OCI-LY1 (cell line): ENCODE measurements around the gene ROR1.

Experiments
- H2AFZ ChIP-seq: fragments of 200-600 bp; sonication (generic), shearing (Covaris generic); 2 replicates; pipeline ENCODE4 v1.6.0; 2014; ENCODE audit warnings: antibody characterized with exemption, mild to moderate bottlenecking, low read length
- H3F3A ChIP-seq: fragments of 200-600 bp; sonication (generic), shearing (Covaris generic); 2 replicates; pipeline ENCODE4 v1.6.0; 2014; ENCODE audit warnings: mild to moderate bottlenecking, antibody characterized with exemption, low read length, moderate library complexity; ENCODE audit not compliant: insufficient read depth
- H3K27ac ChIP-seq: fragments of 200-600 bp; sonication (generic); 2 replicates; pipeline ENCODE4 v1.5.1; 2014; ENCODE audit warnings: low read length, mixed run types, mild to moderate bottlenecking, low read depth; ENCODE audit not compliant: poor library complexity, severe bottlenecking
- H3K27me3 ChIP-seq: fragments of 200-600 bp; sonication (generic); 2 replicates; pipeline ENCODE4 v1.6.0; 2014; ENCODE audit warnings: antibody characterized with exemption, mild to moderate bottlenecking, low read length, moderate library complexity; ENCODE audit not compliant: insufficient read depth
- H3K36me3 ChIP-seq: fragments of 200-600 bp; sonication (generic); 2 replicates; pipeline ENCODE4 v1.6.1; 2014; ENCODE audit warnings: mild to moderate bottlenecking, antibody characterized with exemption, low read length, moderate library complexity, mixed read lengths; ENCODE audit not compliant: insufficient read depth
- H3K4me1 ChIP-seq: fragments of 200-600 bp; sonication (generic); 2 replicates; pipeline ENCODE4 v1.5.1; 2014; ENCODE audit warnings: mild to moderate bottlenecking, low read length, moderate library complexity; ENCODE audit not compliant: insufficient read depth, severe bottlenecking
- H3K4me2 ChIP-seq: fragments of 200-600 bp; sonication (generic), shearing (Covaris generic); 2 replicates; pipeline ENCODE4 v1.6.1; 2014; ENCODE audit warnings: low read length
- H3K4me3 ChIP-seq: fragments of 200-600 bp; sonication (generic); 2 replicates; pipeline ENCODE4 v1.5.1; 2014; ENCODE audit warnings: low read length, low read depth, mild to moderate bottlenecking, mixed read lengths; ENCODE audit not compliant: poor library complexity, severe bottlenecking
- H3K79me2 ChIP-seq: fragments of 200-600 bp; shearing (Covaris generic); 2 replicates; pipeline ENCODE4 v1.6.1; 2016; ENCODE audit warnings: mixed run types, low read length, mixed read lengths; ENCODE audit not compliant: insufficient read depth
- H3K9ac ChIP-seq: fragments of 200-600 bp; sonication (generic), shearing (Covaris generic); 2 replicates; pipeline ENCODE4 v1.6.1; 2014; ENCODE audit warnings: mild to moderate bottlenecking, low read length, mixed read lengths
- H3K9me2 ChIP-seq: fragments of 200-600 bp; sonication (generic), shearing (Covaris generic); 2 replicates; pipeline ENCODE4 v1.6.1; 2014; ENCODE audit warnings: low read depth, mild to moderate bottlenecking, low read length, mixed read lengths
- H3K9me3 ChIP-seq: fragments of 200-600 bp; shearing (Covaris generic); 2 replicates; pipeline ENCODE4 v1.6.1; 2014; ENCODE audit warnings: low read length, mixed read lengths
- H4K20me1 ChIP-seq: fragments of 200-600 bp; sonication (generic), shearing (Covaris generic); 2 replicates; pipeline ENCODE4 v1.6.0; 2016; ENCODE audit warnings: mild to moderate bottlenecking, low read length; ENCODE audit not compliant: insufficient read depth
- CTCF ChIP-seq: fragments of 200-600 bp; sonication (generic), shearing (Covaris generic); IDR thresholded peaks from 2 replicates; pipeline ENCODE4 v1.5.1; 2017; ENCODE audit warnings: mild to moderate bottlenecking, antibody characterized with exemption, low read length, moderate library complexity, mixed read lengths
- EZH2 ChIP-seq: fragments of 200-600 bp; sonication (generic), shearing (Covaris generic); IDR thresholded peaks from 2 replicates; pipeline ENCODE4 v1.8.0; 2017; ENCODE audit warnings: borderline replicate concordance, mixed run types, mild to moderate bottlenecking, antibody characterized with exemption, low read length, moderate library complexity, mixed read lengths

Gene ROR1

GRCh38 chr1:63886340-63886739, 112.5 kb downstream of the ROR1 start:
- Histone ChIP-seq H3K4me1 (no peaks in the 10 kb centered on the region), H3K4me2 (no peak overlapping the region), H3K27ac (no peak overlapping the region), H3K27me3 (peaks cover 6% of the 10 kb centered on the region; the same call in 1 of the 2 replicates), H3K9me2 (no peaks in the 10 kb centered on the region), H3K9ac (no peak overlapping the region), H3K9me3 (peaks cover 4% of the 10 kb centered on the region; the same call in 1 of the 2 replicates), H3K4me3 (no peak overlapping the region), H2AFZ (no peak overlapping the region), H3K79me2 (no peaks in the 10 kb centered on the region), H3F3A (no peaks in the 10 kb centered on the region), H4K20me1 (no peaks in the 10 kb centered on the region), H3K36me3 (no peaks in the 10 kb centered on the region)
- TF ChIP-seq CTCF (no peak), EZH2 (no peak)

GRCh38 chr1:63887809-63888208, 114.0 kb downstream of the ROR1 start:
- Histone ChIP-seq H3K9me2 (no peaks in the 10 kb centered on the region), H2AFZ (no peak overlapping the region), H3K27me3 (peaks cover 6% of the 10 kb centered on the region; the same call in 1 of the 2 replicates), H3K36me3 (no peaks in the 10 kb centered on the region), H3K4me2 (no peak overlapping the region), H3K27ac (no peak overlapping the region), H3K4me3 (no peak overlapping the region), H3K9ac (no peak overlapping the region), H4K20me1 (no peaks in the 10 kb centered on the region), H3K4me1 (peaks cover 5% of the 10 kb centered on the region), H3K9me3 (peaks cover 4% of the 10 kb centered on the region; the same call in 1 of the 2 replicates), H3F3A (no peaks in the 10 kb centered on the region), H3K79me2 (no peaks in the 10 kb centered on the region)
- TF ChIP-seq CTCF (no peak), EZH2 (no peak)

GRCh38 chr1:63888984-63889383, 115.2 kb downstream of the ROR1 start:
- no peak overlapping the region for H3K27ac ChIP-seq
- TF ChIP-seq EZH2 (no peak), CTCF (no peak)
- H3K36me3 ChIP-seq = no peaks in the 10 kb centered on the region
- peaks cover 11% of the 10 kb centered on the region for H3K4me1 ChIP-seq
- H2AFZ ChIP-seq = no peak overlapping the region
- peaks cover 6% of the 10 kb centered on the region; the same call in 1 of the 2 replicates for H3K27me3 ChIP-seq
- H3K9ac ChIP-seq = no peak overlapping the region
- H3K79me2 ChIP-seq = no peaks in the 10 kb centered on the region
- peaks cover 4% of the 10 kb centered on the region; the same call in 1 of the 2 replicates for H3K9me3 ChIP-seq
- no peak overlapping the region for H3K4me3 ChIP-seq
- H3K4me2 ChIP-seq = no peak overlapping the region
- no peaks in the 10 kb centered on the region for H3K9me2 ChIP-seq
- H4K20me1 ChIP-seq = no peaks in the 10 kb centered on the region
- H3F3A ChIP-seq = no peaks in the 10 kb centered on the region
